SK-N-MC (cell line): ENCODE measurements around the gene MRPL45.

Experiments used
- DNase-seq: peaks from one replicate; pipeline ENCODE4 v3.0.0-alpha.2; 2011; ENCODE audit warnings: low read depth, low spot score
- H3K27ac ChIP-seq: fragments of 200-600 bp; sonication (generic); 2 replicates; pipeline ENCODE4 v1.5.1; 2016; ENCODE audit warnings: mixed run types
- H3K36me3 ChIP-seq: fragments of 200-600 bp; sonication (generic); 2 replicates; pipeline ENCODE4 v1.6.1; 2017; ENCODE audit warnings: antibody characterized with exemption, low read length, mixed read lengths; ENCODE audit not compliant: insufficient read depth
- H3K4me3 ChIP-seq: fragments of 200-600 bp; sonication (generic); 2 replicates; pipeline ENCODE4 v1.5.1; 2016
- H3K9ac ChIP-seq: fragments of 200-600 bp; sonication (generic); 2 replicates; pipeline ENCODE4 v1.8.0; 2017; ENCODE audit warnings: mixed run types, mixed read lengths; ENCODE audit not compliant: insufficient read length
- H3K9me3 ChIP-seq: fragments of 200-600 bp; sonication (generic); 2 replicates; pipeline ENCODE4 v1.6.1; 2017; ENCODE audit warnings: low read depth, mild to moderate bottlenecking, antibody characterized with exemption, low read length, moderate library complexity, mixed read lengths
- EZH2 ChIP-seq: fragments of 200-600 bp; sonication (generic); IDR thresholded peaks from one replicate; pipeline ENCODE4 v1.6.1; 2017; ENCODE audit warnings: antibody characterized with exemption
- FOXP2 ChIP-seq: optimal IDR thresholded peaks from 2 replicates; pipeline ENCODE3; 2011; ENCODE audit warnings: mild to moderate bottlenecking, moderate library complexity; ENCODE audit not compliant: insufficient read depth; ENCODE audit errors: extremely low read length, control extremely low read depth
- POLR2AphosphoS5 ChIP-seq: IDR thresholded peaks from 2 replicates; pipeline ENCODE4 v1.6.1; 2012; ENCODE audit warnings: mild to moderate bottlenecking, low read depth, low read length, borderline replicate concordance

MRPL45 gene

GRCh38 chr17:38363016-38363415, 66.0 kb downstream of the MRPL45 start:
- Histone ChIP-seq H3K36me3 (peaks cover 15% of the 10 kb centered on the region), H3K9ac (no peak overlapping the region), H3K9me3 (no peaks in the 10 kb centered on the region), H3K27ac (no peak overlapping the region), H3K4me3 (no peak overlapping the region)
- TF ChIP-seq FOXP2 (no peak), EZH2 (no peak), POLR2AphosphoS5 (no peak)
- DNase-seq = no peak

GRCh38 chr17:38364741-38365140, 67.8 kb downstream of the MRPL45 start:
- no peak for TF ChIP-seq FOXP2
- TF ChIP-seq POLR2AphosphoS5 = no peak
- no peak for TF ChIP-seq EZH2
- H3K36me3 ChIP-seq = peaks cover 30% of the 10 kb centered on the region
- no peaks in the 10 kb centered on the region for H3K9me3 ChIP-seq
- no peak overlapping the region for H3K27ac ChIP-seq
- H3K4me3 ChIP-seq = no peak overlapping the region
- DNase-seq = no peak
- no peak overlapping the region for H3K9ac ChIP-seq

- Histone ChIP-seq H3K36me3 (peaks cover 55% of the 10 kb centered on the region), H3K9me3 (no peaks in the 10 kb centered on the region), H3K27ac (no peak overlapping the region), H3K9ac (no peak overlapping the region), H3K4me3 (no peak overlapping the region)
- TF ChIP-seq POLR2AphosphoS5 (no peak), FOXP2 (no peak), EZH2 (no peak)
- DNase-seq = no peak
These were observed 72.3 kb downstream of the MRPL45 start for GRCh38 chr17:38369124-38369886.
